ENCODE measurements around the gene ETS2.

ETS2 gene

DNA sequence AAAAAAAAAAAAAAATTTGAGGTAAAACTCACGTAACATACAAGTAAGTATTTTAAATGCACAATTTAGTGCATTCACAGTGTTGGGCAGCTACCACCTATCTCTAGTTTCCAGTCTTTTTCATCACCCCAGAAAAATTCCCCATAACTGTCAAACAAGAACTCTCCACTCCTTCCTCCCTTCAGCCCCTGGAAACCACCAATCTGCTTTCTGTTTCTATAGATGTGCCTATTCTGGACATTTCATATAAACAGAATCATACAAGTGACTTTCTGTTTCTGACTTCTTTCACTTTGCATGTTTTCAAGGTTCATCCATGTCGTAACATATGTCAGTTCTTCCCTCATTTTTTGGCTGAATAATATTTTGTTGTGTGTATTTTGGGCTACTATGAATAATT lies 24.9 kb upstream of the ETS2 start:
- no peak for DNase-seq

GRCh38 chr21:38784458-38785266 lies 21.1 kb upstream of the ETS2 start:
- DNase-seq: no peak

- DNase-seq: no peak
These were observed 20.2 kb upstream of the ETS2 start for GRCh38 chr21:38785483-38785882.

- no peak for DNase-seq
These were observed 18.7 kb upstream of the ETS2 start for GRCh38 chr21:38787016-38787415.

- no peak for DNase-seq
These were observed 18.1 kb upstream of the ETS2 start for GRCh38 chr21:38787461-38788274.

DNA sequence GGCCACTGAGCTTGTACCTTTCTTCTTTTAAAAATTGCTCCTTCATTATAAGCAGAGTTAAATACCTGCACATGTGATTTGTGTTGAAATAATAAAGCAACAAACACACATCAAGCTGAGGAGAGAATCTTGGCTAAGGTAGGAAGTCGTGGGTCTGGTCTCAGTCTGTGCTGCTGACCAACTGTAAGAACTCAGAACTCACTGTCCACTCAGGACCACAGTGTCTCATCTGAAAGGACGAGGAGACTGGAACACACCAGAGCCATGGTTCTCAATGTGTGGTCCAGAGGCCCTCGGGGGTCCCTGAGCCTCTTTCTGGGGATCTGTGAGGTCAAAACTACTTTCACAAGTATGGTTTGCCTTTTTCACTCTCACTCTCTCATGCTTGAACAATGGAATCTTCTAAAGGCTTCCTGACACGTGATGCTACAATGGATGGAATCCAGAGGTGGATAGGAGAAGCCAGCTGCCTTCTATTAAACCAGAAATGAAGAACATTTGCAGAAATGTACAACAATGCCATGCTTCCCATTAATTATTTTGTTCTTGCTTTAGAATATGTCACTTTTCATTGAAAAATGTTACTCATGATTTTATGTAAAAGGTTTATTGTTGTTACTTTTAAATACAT lies 17.3 kb upstream of the ETS2 start:
- no peak for DNase-seq

GRCh38 chr21:38789275-38789674 lies 16.5 kb upstream of the ETS2 start:
- no peak for DNase-seq

- DNase-seq: no peak
These were observed 15.7 kb upstream of the ETS2 start for GRCh38 chr21:38790059-38790458.

DNA sequence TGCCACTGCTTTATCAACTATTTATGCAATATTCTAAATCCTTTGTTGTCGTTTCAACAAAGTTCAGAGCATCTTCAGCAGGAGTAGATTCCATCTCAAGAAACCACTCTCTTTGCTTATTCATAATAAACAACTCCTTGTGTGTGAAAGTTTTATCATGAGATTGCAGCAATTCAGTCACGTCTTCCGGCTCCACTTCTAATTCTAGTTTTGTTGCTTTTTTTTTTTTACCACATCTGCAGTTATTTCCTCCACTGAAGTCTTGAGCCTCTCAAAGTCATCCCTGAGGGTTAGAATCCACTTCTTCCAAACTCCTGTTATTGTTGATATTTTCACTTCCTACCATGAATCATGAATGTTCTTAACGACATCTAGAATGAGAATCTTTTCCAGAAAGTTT lies 14.8 kb upstream of the ETS2 start:
- DNase-seq: no peak

DNA sequence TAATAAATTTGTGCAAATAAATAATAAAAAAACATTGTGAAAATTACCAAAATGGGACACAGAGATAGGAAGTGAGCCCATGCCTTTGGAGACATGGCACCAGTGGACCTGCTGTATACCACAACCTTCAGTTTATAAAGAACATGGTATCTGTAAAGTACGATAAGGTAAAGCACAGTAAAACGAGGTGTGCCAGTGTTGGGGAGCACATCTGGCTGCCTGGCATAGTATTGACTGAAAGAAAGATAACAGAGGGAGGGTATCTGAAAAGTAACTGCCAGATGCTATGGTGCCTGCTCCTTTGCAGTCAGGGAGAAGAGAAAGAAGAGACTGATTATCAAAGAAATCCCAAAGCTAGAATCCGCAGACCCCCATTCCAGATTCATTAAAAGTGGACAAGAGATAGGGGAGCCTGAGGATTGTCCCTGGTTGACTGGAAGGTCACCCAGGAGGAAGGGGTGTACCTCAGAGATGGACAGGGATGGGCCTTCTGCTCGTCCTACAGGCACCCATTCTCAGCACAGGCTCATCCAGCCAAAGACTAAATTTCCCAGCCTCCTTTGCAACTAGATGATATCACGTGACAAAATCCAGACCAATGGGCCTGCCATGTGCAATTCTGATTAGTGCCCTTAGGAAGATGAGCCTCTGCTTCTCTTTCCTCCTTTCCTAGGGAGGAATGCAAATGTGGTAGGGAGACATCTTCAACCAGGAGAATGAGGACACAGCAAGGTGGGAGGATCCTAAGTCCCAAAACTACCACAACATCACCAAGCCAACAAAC lies 12.9 kb upstream of the ETS2 start:
- no peak for DNase-seq

DNA sequence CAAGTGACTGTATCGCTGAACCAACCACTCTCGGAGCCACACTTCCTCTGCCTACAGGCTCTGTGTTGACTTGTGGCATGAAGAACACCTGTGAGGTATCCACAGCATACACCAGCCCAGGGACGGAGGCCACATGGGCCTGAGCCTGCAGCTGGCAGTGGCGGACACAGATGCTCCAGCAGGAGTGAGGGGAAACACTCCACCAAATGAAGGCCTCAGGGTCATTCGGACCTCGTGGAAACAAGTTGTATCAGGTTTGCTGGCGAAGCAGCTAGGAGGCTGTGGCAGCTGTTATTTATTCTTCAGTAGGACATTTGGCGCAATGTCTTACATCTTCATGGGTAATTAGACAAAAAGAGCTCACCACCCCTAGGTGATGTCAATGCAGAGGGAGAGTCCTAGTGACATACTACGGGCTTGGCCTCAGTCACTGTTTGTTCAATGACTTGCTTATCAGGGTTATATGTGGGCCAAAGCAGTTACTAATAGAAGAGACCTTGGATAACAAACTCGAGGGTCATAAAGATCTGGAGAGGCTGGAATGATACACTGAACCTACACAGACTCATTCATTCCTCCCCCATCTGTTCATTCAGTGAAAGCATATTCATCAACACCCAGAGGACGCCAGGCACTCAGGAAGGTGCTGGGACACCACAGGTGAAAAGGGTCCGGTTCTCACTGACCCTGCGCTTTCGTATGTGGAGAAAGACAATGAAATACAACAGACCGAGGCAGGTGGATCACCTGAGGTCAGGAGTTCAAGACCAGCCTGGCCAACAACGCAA lies 11.6 kb upstream of the ETS2 start:
- DNase-seq: no peak

- DNase-seq: no peak
These were observed 10.8 kb upstream of the ETS2 start for GRCh38 chr21:38794978-38795377.

DNA sequence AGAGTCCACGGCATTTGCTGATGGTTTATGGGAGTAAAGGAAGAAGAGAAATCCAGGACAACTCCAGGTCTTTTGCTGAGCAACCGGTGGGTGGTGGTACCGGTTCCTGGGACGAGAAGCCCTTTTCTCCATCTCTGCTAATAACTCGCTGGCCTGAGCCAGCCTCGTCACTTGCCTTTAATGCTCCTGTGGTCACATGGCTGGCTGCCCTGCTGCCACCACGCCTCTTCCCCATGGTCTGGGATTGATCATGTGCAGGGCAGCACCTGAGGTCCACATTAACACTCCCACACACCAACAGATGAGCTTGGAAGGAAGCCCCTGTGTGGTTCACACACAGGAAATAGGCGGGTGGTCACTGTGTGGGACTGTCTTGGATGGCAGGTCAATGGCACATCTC lies 10.3 kb upstream of the ETS2 start:
- no peak for DNase-seq

DNA sequence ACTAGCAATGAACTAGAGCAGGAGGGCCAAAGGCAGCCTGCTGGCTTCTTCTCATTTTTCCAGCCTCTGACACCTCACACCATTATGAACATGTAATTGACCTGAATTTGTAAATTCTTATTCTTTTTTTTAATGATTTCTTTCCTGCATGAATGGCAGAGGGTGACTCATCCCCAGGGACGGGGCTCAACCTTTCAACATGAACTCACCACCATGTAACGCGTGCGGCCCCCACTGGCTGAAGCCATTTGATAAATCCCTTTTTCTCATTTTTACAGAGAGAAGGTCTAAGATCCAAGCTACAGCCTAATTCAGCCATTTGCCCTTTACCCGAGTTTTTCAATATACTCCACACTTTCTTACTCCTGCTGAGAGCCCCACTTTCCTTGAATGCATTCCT lies 9.3 kb upstream of the ETS2 start:
- no peak for DNase-seq

- DNase-seq: no peak
These were observed 8.3 kb upstream of the ETS2 start for GRCh38 chr21:38797470-38797869.

DNA sequence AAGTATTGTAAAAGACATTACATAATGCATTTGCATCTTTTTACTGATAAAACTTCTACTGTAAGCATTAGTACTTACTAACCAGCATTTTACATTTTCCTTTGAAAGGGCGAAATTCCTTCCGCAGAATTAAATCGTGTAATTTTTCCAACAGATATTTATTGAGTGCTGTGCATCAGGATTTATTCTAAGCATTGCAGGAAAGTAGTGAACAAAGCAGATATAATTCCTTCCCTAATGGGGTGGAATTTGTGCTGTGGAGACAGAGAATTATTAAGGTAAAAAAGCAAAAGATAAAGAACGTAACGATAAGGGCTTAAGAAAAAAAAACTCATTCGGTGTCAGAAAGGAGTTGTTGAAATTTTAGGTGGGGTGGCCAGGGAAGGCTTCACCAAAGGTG lies 7.6 kb upstream of the ETS2 start:
- no peak for DNase-seq

GRCh38 chr21:38798481-38798882 lies 7.2 kb upstream of the ETS2 start:
- DNase-seq: no peak

- no peak for DNase-seq
These were observed 5.5 kb upstream of the ETS2 start for GRCh38 chr21:38800046-38800758.

DNA sequence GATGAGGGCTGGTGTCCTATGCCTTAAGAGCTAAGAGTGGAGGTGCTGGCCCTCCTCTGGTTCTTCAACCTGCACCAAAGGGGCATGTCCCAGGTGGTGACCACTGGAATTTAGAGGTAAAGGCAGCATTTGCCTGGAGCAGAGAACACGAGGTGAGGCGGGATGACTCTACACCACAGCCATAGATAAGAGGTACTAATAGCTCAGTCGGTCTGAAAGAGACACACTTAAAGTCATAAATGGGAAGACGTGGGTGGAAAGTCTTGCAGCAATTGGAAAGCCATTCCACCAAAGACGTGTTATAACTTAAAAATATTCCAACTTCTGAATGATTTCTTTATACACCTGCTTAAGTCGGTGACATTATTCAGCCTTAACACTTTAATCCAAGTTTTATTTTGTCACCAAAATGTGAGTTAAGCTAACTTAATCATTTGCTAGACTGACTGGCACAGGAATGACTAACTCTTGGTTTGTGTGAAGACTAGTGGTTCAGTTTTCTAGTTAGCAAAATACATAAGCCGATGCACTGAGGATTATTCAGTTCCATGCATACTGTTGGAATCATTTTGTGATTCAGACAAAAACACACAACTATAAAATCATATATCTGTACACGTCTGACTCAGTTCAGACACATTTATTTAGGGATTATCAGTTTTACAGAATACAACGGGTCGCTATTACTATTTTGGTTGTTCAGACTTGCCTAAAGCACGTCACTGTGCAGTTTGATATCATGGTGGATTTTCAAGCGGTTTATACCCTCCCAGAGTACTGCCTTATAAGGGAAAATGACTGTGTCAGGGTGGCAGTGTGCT lies 4.6 kb upstream of the ETS2 start:
- no peak for DNase-seq

All from stimulated activated naive CD4-positive, alpha-beta T cell treated with Interleukin-2 at 50 U/mL for 16 hours (primary cell).